Natural killer cell treated with Interleukin-12 subunit alpha and Interleukin-12 subunit beta and Interleukin-15 and Interleukin-18, amount 100 ng/mL, for 72 hours (primary cell): Measurements from ENCODE around the gene LENEP. TPM values are rescaled to one million over a fixed set of nuclear protein-coding genes. Genes with fewer than 3 reads are reported as not detected.

Source experiments
- ATAC-seq, 2 donors: fragments of 150-1000 bp; cut with Tn5 transposase in 1 of 2; sonication (Bioruptor Pico), chemical (Tn5 transposase) in 1 of 2; 2 replicates each; pipeline ENCODE4 v1.10.0; 2021
- DNase-seq: peaks from one replicate; pipeline ENCODE4 v3.0.0; 2022; ENCODE audit warnings: low spot score
- H3K27ac Mint-ChIP-seq, 2 donors: 1 replicate in 1 of 2; 2 replicates in 1 of 2; pipeline ENCODE4 v1.8.0; 2022; ENCODE audit warnings: mixed read lengths in 2 of 2, mild to moderate bottlenecking in 1 of 2, moderate library complexity in 1 of 2
- H3K27me3 Mint-ChIP-seq, 2 donors: 1 replicate in 1 of 2; 2 replicates in 1 of 2; pipeline ENCODE4 v1.8.0; 2022; ENCODE audit warnings: mixed read lengths in 2 of 2
- H3K36me3 Mint-ChIP-seq: one replicate; pipeline ENCODE4 v1.8.0; 2022; ENCODE audit warnings: mixed read lengths
- H3K4me1 Mint-ChIP-seq, 2 donors: 1 replicate in 1 of 2; 2 replicates in 1 of 2; pipeline ENCODE4 v1.8.0; 2022; ENCODE audit warnings: low read depth in 2 of 2, mixed read lengths in 2 of 2, mild to moderate bottlenecking in 1 of 2
- H3K4me3 Mint-ChIP-seq: one replicate; pipeline ENCODE4 v1.8.0; 2022; ENCODE audit warnings: mixed read lengths
- H3K9me3 Mint-ChIP-seq: 2 replicates; pipeline ENCODE4 v1.8.0; 2022; ENCODE audit warnings: mixed read lengths
- total RNA-seq, 2 donors: library from RNA; stranded (reverse); gene quantifications; one replicate each; pipeline ENCODE4 v1.2.3, GENCODE V29; 2022

LENEP gene
- total RNA-seq, 2 donors from 2014 or later, result 0.48 to 4.3 TPM

DNA sequence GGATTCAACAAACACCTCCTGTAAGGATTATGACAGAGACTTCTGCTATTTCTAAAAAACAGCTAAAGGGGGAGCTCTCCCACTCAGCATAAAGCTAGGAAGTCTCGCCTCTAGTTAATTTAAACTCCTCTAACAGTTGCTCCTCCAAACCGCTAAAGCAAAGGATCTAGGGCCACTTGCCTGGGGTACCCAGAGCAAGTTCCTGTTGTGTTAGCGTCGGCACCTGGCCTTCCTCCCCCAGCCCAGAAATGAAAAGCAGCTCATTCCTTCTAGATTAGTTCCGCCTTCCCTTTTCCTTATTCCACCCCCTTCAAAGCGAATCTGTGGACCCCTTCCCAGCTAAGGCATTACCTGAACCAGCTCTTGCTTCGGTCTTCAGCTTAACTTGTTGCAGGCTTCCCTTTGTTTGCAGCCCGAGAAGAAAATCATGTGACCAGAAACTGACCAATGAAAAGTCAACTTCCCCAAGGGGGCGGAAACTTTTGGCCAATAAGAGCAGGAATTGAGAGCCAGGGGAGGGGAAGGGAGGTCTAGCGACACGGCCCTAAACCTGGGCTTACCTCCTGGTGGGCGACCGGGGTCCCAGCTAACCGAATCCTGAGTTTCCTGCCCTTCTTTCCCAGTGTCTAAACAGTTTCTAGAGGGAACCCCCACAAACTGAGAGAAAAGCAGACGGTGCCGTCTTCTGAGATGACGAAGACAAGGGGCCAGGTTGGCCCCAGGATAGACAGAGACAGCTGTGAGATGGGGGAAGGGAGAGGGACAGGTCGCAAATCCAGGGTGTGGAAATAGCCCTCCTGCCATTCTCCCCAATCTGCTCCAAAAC, 37.5 kb upstream of the LENEP start, which contains the start of gene PBXIP1:
PBXIP1 (minus strand) TSS at position 382 of the 826 bp plus-strand sequence. CDS start 2,378 bp downstream, outside the sequence.
- H3K27me3 Mint-ChIP-seq, result no peaks in the 10 kb centered on the region
- peaks cover 53 to 58% of the 10 kb centered on the region in 2 donors for H3K4me1 Mint-ChIP-seq
- peak within 1 kb of the TSS; percentile 90 to 94 for H3K27ac Mint-ChIP-seq
- ATAC-seq (peak; percentile 75 to 90), DNase-seq (peak; percentile 80)
- H3K9me3 Mint-ChIP-seq, result no peaks in the 10 kb centered on the region
- H3K4me3 Mint-ChIP-seq, result peak within 1 kb of the TSS; percentile 99
- H3K36me3 Mint-ChIP-seq, result no peaks in the 10 kb centered on the region

DNA sequence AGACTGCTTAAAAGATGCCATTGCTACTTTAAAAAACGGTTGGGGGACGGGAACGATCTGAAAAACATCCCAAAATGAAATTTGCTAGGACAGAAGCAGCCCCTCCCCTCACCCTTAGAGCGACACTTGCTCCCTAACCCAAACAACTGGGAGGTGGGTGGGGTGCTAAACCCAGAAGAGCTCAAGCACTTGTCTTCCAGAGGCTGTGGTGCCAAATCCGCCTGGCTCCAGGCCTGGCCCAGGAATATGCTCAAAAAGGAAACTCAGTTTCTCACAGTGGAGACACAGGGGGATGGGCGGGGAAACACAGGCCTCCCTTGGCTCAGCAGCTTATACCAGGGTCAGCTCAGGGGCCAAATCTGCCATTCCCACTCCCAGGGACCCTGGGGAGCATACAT, 36.8 kb upstream of the LENEP start:
- no peaks in the 10 kb centered on the region for H3K27me3 Mint-ChIP-seq
- H3K36me3 Mint-ChIP-seq, result no peaks in the 10 kb centered on the region
- H3K27ac Mint-ChIP-seq, result peak overlapping the region; percentile 90 to 94
- ATAC-seq, result no peak
- peaks cover 55 to 60% of the 10 kb centered on the region in 2 donors for H3K4me1 Mint-ChIP-seq
- H3K9me3 Mint-ChIP-seq, result no peaks in the 10 kb centered on the region
- DNase-seq, result no peak
- H3K4me3 Mint-ChIP-seq, result peak overlapping the region; percentile 99

DNA sequence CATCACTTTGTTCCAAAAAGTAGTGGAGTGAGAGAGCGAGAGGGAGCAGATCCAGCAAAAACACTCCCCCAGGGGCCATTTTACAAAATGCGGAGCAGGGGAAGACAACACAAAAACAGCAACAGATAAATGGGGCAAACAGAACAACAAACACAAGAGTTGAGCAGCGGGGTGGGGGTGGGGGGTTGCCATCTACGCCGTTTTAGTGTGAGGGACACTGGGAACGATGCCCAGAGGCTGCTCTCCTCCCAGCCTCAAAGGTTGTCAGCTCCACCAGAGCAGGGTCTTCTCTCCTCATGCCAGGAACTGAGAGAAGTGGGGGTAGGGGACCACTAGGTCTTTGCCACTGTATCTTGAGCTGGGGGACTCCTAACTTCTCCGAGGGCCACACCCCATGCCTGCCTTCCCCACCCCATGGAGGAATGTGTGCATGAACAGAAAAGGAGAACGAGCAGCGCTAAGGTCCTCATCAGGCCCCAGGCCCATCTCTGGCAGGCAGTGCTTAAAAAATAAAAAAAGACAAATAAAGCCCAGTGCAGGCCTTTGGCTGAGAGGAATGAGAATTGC, 36.2 kb upstream of the LENEP start:
- DNase-seq (no peak), ATAC-seq (no peak)
- H3K36me3 Mint-ChIP-seq, result no peaks in the 10 kb centered on the region
- no peaks in the 10 kb centered on the region for H3K27me3 Mint-ChIP-seq
- peak overlapping the region in 1 of 2 donors; percentile 94 for H3K27ac Mint-ChIP-seq
- peaks cover 53 to 57% of the 10 kb centered on the region in 2 donors for H3K4me1 Mint-ChIP-seq
- peak overlapping the region; percentile 99 for H3K4me3 Mint-ChIP-seq
- H3K9me3 Mint-ChIP-seq, result no peaks in the 10 kb centered on the region

DNA sequence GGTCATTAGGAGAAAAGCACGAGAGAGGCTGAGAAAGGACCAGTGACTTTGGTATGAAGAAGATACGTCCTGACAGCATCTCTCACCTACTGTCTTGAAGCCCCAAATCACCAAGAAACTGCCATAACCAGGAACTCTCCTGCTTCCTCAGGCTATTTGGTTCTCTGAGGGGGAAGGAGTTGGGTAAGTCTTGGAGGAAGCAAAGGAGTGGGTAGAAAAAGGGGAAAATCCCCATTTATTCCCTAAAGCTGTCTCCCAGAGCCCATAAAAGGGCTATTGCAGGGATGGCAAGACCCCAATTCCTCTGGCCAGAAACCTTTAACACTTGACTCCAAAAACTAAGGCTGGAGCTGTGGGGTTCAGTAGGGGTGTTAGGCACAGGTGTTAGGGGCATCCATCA, 35.4 kb upstream of the LENEP start:
- ATAC-seq, result no peak
- Mint-ChIP-seq H3K9me3 (no peaks in the 10 kb centered on the region), H3K27me3 (no peaks in the 10 kb centered on the region), H3K4me1 (peaks cover 51 to 56% of the 10 kb centered on the region in 2 donors), H3K36me3 (no peaks in the 10 kb centered on the region), H3K4me3 (no peak overlapping the region), H3K27ac (peak overlapping the region in 1 of 2 donors; percentile 94)
- no peak for DNase-seq

DNA sequence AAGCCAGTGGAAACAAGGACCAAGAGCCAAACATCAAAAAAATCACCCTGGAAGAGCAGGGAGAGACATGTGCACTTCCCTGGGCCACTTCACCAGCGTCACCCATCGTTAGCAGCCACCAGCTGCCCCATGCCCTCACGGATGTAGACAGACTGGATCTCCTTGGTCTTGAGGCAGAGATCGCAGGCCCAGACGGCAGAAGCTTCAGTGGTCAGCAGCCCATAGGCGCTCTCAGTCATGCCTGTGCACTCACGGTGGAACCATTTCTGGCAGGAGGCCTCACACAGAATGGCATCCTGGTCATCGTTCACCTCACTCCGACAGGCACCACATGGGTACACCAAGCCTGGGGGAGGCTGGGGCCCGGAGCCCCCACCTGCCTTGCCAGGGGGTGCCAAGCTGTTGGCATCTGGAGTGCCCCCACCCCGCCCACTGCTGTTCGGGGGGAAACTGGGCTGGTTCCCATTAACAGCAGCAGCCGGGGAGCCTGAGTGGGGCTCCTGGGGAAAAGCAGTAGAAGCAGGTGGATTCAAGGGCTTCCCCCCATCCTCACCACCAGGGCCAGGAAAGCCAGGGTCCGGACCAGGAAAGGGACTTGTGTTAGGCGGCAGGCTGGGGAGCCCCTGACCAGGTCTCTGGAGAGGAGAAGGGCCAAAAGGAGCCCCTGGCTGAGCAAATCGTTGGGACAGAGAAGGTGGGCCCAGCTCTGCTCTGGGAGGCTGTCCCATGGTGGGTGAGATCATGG, 34.5 kb upstream of the LENEP start:
- ATAC-seq (no peak), DNase-seq (no peak)
- H3K4me3 Mint-ChIP-seq, result peak overlapping the region; percentile 17
- no peaks in the 10 kb centered on the region for H3K27me3 Mint-ChIP-seq
- H3K36me3 Mint-ChIP-seq, result peaks cover 4% of the 10 kb centered on the region
- H3K4me1 Mint-ChIP-seq, result peaks cover 48 to 54% of the 10 kb centered on the region in 2 donors
- H3K27ac Mint-ChIP-seq, result no peak overlapping the region
- no peaks in the 10 kb centered on the region for H3K9me3 Mint-ChIP-seq

DNA sequence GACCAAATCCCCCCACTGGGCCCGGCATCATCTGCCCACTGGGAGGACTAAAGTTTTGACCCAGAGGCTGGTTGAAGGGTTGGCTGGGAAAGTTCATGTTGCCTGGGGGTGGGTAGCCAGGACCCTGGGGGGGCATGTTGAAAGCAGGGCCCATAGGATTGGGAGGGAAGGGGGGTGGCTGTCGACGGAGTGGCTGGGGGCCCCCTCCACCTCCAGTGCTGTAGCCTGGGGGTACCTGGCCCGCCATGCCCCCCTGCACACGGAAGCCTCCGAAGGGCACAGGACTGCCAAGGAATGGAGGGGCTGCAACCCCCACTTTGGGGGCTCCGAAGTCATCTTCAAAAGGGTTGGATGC, 34.0 kb upstream of the LENEP start:
- no peak for ATAC-seq
- H3K4me3 Mint-ChIP-seq, result peak overlapping the region; percentile 88
- no peak for DNase-seq
- no peaks in the 10 kb centered on the region for H3K9me3 Mint-ChIP-seq
- H3K4me1 Mint-ChIP-seq, result peaks cover 45 to 51% of the 10 kb centered on the region in 2 donors
- peaks cover 6% of the 10 kb centered on the region for H3K36me3 Mint-ChIP-seq
- H3K27ac Mint-ChIP-seq, result no peak overlapping the region
- no peaks in the 10 kb centered on the region for H3K27me3 Mint-ChIP-seq

DNA sequence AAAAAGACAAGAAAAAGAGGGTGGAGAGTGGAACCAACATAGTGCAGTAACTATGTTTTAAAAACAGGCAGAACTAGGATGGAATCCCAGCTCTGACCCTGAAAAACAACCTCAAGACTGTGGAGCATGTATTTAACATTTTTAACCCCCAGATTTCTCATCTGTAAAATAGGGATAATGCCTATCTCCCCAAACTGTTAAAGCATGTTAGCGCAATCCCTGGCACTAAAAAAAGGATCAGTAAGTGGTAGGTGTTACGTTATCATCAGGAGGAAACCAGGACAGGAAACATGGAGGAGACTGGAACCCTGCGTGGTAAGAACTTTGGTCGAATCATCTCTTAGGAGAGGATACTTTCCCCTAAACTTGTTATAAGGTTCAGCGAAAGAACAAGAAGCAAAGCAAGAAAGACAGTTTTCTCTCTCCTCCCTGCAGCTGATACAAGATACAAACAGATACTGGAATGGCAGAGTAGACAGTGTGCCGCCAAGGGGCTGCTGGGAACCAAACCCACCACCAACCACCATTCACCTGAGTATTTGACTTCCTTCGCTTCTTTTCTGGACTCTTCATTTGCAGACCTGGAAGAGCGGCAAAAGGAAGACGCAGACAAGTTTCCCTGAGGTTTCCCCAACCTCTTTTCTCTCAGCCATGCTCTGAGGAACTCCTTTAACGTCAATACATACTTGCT, 32.8 kb upstream of the LENEP start:
- no peak for DNase-seq
- Mint-ChIP-seq H3K27ac (peak overlapping the region; percentile 81 to 84), H3K9me3 (no peaks in the 10 kb centered on the region), H3K4me1 (peaks cover 36 to 39% of the 10 kb centered on the region in 2 donors), H3K27me3 (no peaks in the 10 kb centered on the region), H3K36me3 (peaks cover 6% of the 10 kb centered on the region), H3K4me3 (peak overlapping the region; percentile 88)
- no peak for ATAC-seq

DNA sequence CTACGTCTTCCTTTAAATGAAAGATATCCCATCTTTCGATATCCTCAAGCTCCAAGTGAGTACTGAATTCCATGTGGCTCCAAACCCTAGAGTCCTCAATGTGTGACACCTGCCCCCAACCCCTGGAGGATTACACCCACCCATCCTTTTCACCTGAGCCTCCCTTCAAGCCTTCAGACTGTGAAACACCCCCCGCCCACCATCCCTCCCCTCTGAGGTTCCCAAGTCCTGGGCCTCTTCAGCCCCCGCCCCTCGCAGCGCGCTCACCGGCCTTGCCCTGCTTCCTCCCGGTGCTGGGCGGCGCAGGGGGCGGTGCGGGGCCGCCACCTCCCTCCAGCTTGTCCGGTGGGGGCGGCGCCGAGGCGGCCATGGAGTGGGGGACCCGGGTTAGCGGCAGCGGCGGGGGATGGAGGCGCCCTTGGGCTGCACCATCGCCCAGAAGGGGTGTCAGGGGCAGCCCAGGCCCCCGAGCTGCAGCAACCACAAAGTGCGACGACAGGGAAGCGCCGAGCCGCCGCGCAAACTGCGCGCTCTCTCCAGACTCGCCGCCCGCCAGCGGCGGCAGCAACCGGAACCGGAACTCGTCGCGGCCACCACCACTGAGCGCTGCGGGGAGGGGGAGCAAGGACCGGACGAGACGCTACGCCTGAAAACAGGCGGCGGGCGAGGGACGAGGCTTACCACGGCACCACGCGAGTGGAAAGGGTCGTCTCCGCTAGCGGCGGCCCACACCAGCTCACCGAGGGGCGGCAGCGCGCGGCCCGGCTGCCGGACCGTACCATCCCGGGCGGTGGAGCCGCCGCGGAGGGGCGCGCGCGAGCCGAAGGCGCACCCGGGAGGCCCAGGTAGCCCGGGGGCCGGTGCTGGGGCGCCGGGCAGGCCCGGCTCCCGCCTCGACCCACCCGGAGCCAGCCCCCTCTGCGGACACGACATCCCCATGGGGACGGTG, 31.9 kb upstream of the LENEP start, which contains the start of gene PYGO2:
PYGO2 (minus strand) TSS at position 576 of the 949 bp plus-strand sequence; CDS start at position 370, 206 bp downstream.
- Mint-ChIP-seq H3K9me3 (no peaks in the 10 kb centered on the region), H3K27me3 (no peaks in the 10 kb centered on the region), H3K36me3 (peaks cover 6% of the 10 kb centered on the region), H3K4me1 (peaks cover 28 to 30% of the 10 kb centered on the region in 2 donors), H3K4me3 (peak within 1 kb of the TSS; percentile 88), H3K27ac (peak within 1 kb of the TSS; percentile 81 to 84)
- DNase-seq, result peak; percentile 88
- ATAC-seq, result peak; percentile 93

DNA sequence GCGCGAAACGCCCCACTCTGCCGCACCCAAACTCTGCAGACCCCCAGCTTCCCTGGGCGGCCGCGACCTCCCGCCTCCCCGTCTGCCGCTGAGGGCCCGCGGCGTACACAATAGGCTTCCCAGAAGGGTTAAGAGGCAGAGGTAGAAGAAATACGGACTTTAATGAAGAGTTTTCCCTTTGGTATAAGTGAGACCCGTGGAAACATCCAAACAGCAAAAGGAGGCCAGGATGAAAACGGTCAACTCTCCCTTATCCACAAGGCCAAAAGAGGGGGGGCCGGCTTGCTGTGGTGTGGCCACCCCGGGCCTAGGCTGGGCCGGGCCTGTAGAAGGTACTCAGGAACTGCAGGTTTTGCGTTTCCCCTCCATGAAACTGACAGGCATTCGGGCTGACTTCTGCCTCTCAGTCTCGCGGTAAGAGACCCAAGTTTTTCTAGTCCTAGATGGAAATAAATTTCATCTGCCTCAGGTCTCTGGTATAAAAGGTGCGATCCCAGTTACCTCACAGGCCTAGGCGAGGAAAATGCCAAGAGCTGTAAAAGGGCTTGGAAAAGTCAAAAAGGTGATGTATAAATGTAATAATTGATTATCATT, 31.1 kb upstream of the LENEP start:
- H3K27me3 Mint-ChIP-seq, result no peaks in the 10 kb centered on the region
- H3K4me3 Mint-ChIP-seq, result peak overlapping the region; percentile 87
- H3K9me3 Mint-ChIP-seq, result no peaks in the 10 kb centered on the region
- H3K36me3 Mint-ChIP-seq, result peaks cover 6% of the 10 kb centered on the region
- H3K27ac Mint-ChIP-seq, result peak overlapping the region; percentile 78 to 81
- peaks cover 28 to 29% of the 10 kb centered on the region in 2 donors for H3K4me1 Mint-ChIP-seq
- ATAC-seq, result peak in 1 of 2 donors; percentile 9
- DNase-seq, result no peak

DNA sequence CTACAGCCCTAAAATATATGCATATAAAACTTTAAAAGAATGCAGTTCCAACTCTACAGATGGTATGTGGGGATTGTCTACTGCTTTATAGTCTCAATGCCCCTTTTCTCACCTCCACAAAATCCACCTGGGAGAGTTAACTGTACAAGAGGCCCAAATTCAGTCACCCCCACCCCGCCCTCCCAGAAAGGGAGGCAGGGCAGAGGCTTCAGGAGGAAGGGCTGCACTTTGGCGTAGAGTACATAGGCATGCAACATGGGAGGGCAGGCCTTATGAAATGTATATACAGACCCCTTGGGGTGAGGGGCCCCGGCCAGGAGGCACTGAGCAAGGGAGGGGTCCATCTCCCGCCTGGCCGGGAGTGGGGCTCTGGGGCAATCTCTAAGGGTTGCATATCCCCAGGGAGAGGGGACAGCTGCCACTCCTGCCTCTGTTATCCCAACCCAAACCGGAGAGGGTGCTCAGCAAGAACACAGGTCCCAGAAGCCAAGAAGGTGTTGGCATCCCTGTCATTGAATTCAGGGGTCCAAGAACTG, 30.5 kb upstream of the LENEP start:
- Mint-ChIP-seq H3K27ac (peak overlapping the region; percentile 78 to 81), H3K36me3 (peaks cover 6% of the 10 kb centered on the region), H3K27me3 (no peaks in the 10 kb centered on the region), H3K4me3 (peak overlapping the region; percentile 87), H3K4me1 (peaks cover 28 to 29% of the 10 kb centered on the region in 2 donors), H3K9me3 (no peaks in the 10 kb centered on the region)
- no peak for DNase-seq
- ATAC-seq, result no peak

DNA sequence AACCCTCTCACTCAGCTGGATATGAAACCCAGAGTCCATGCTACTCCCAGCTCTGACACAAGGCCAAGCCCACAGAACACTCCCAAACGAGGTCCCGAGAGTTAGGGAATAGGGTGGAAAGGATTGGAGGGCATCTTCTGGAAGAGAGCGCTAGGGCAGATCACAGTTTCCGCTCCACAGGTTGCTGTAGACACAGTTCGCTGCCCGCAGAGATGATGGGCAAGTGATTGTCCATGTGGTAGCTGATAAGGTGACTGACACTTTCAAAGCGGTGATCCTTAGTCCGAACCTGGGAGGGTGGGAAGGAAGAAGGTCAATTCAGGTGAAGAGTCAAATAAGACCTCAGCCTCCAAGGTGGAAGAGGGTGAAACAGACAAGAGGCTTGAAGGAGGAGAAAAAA, 29.7 kb upstream of the LENEP start:
- no peaks in the 10 kb centered on the region for H3K9me3 Mint-ChIP-seq
- H3K4me3 Mint-ChIP-seq, result no peak overlapping the region
- H3K36me3 Mint-ChIP-seq, result peaks cover 6% of the 10 kb centered on the region
- H3K27me3 Mint-ChIP-seq, result no peaks in the 10 kb centered on the region
- ATAC-seq, result no peak
- H3K4me1 Mint-ChIP-seq, result peaks cover 24 to 29% of the 10 kb centered on the region in 2 donors
- H3K27ac Mint-ChIP-seq, result peak overlapping the region; percentile 12 to 31
- DNase-seq, result no peak

DNA sequence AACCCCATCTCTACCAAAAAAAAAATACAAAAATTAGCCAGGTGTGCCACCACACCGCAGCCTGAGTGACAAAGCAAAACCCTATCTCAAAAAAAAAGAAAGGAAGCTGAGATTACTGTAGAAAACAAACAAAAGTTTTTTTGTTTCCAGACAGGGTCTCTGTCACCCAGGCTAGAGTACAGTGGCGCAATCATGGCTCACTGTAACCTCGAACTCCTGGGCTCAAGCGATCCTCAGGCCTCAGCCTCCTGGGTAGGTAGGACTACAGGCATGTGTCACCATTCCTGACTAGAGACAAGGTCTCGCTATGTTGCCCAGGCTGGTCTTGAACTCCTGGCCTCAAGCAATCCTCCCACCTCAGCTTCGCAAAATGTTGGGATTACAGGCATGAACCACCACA, 29.0 kb upstream of the LENEP start:
- Mint-ChIP-seq H3K27ac (peak overlapping the region in 1 of 2 donors; percentile 12), H3K27me3 (no peaks in the 10 kb centered on the region), H3K36me3 (peaks cover 6% of the 10 kb centered on the region), H3K9me3 (no peaks in the 10 kb centered on the region), H3K4me1 (peaks cover 30 to 35% of the 10 kb centered on the region in 2 donors), H3K4me3 (no peak overlapping the region)
- no peak for ATAC-seq
- DNase-seq, result no peak
